Frontal cortex (tissue), 4 donors: ENCODE data around the gene PARPBP. TPM values are rescaled to one million over a fixed set of nuclear protein-coding genes. Genes with fewer than 3 reads are reported as not detected.
"Not testable (repeated sequence)": the region's sequence is repeated elsewhere in the genome, so short reads cannot be mapped to it uniquely, and the experiment has no call there.

Experiments
- DNase-seq, 2 donors: peaks; one replicate each; pipeline ENCODE4 v3.0.0; 2012; ENCODE audit warnings: low spot score in 2 of 2
- FAIRE-seq: peaks from 2 replicates; lab custom pipeline; 2012; peaks lifted over from hg19 to GRCh38; lab: Jason Lieb, UNC
- small RNA-seq: library from RNA; depleted of rRNA; stranded (forward); fragments of <200 nt; gene quantifications from one replicate; pipeline ENCODE3, GENCODE V24; 2014
- total RNA-seq: library from RNA; depleted of rRNA; stranded (reverse); fragments of >200 nt; gene quantifications from one replicate; pipeline ENCODE4 v1.2.3, GENCODE V29; 2014
- donor health status: control.
- donor health status: control.
- donor health status: control.

PARPBP gene
- total RNA-seq, 1 donor from 2014 or later, result 6.5 TPM

- FAIRE-seq (no peak), DNase-seq (no peak)
These were observed 112.5 kb downstream of the PARPBP start for GRCh38 chr12:102232446-102232845.

- DNase-seq, result no peak
- FAIRE-seq, result no peak
These were observed 114.6 kb downstream of the PARPBP start for GRCh38 chr12:102234599-102234998.

- not testable (repeated sequence) for DNase-seq, FAIRE-seq
These were observed 120.9 kb downstream of the PARPBP start for GRCh38 chr12:102240859-102241258.

Small RNA genes lying within 50 kb of the gene (small RNA-seq; reads per million reads assigned to genes)
- not detected for gene RN7SL793P

Other genes with a start within 250 kb of the PARPBP start
- 0.82 TPM for gene DRAM1, start 242.6 kb upstream of the PARPBP start, total RNA-seq
- gene WASHC3, start 58.2 kb upstream of the PARPBP start, total RNA-seq, result 49.3 TPM
- 4.1 TPM for gene NUP37, start 69 bp upstream of the PARPBP start, total RNA-seq
- gene PMCH, start 77.7 kb downstream of the PARPBP start, total RNA-seq, result 0.41 TPM